SU-DHL-6 (cell line): ENCODE data around the gene ZDHHC4.

Source experiments
- CTCF ChIP-seq: fragments of 200-600 bp; sonication (generic); IDR thresholded peaks from one replicate; pipeline ENCODE4 v1.5.1; 2017; ENCODE audit warnings: antibody characterized with exemption, mild to moderate bottlenecking, low read length, moderate library complexity; ENCODE audit not compliant: insufficient read depth, poor library complexity, severe bottlenecking
- EZH2phosphoT487 ChIP-seq: fragments of 200-600 bp; sonication (generic), shearing (Covaris generic); conservative IDR thresholded peaks from 2 replicates; pipeline ENCODE4 v1.6.1; 2018; ENCODE audit warnings: mild to moderate bottlenecking, antibody characterized with exemption, low read length, moderate library complexity, mixed read lengths

- TF ChIP-seq EZH2phosphoT487 = no peak
- no peak for TF ChIP-seq CTCF
These were observed 42.7 kb downstream of the ZDHHC4 start for GRCh38 chr7:6619961-6620360.
